IPS DF 4.7 (cell line): ENCODE measurements around the gene CELF5.
"Not testable (repeated sequence)": the region's sequence is repeated elsewhere in the genome, so short reads cannot be mapped to it uniquely, and the experiment has no call there.

Experiments used
- DNase-seq: peaks from one replicate; pipeline ENCODE4 v3.0.0-alpha.2; 2013; ENCODE audit warnings: low spot score; ENCODE audit errors: extremely low read depth

The CELF5 gene

DNA sequence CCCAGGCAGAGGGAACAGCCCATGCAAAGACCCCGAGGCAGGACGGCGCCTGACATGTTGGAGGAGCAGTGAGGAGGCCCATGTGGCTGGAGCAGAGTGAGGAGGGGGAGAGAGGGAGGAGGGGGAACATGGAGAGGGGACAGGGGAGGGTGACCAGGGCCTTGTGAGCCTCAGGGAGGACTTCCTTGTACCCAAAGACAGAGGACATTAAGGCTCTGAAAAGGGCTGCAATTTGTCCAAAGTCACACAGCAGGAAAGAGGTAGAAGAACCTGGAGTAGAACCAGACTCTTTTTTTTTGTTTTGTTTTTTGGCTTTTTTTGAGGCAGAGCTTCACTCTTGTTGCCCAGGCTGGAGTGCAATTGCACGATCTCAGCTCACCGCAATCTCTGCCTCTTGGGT is 67.2 kb downstream of the CELF5 start:
- DNase-seq = no peak

DNA sequence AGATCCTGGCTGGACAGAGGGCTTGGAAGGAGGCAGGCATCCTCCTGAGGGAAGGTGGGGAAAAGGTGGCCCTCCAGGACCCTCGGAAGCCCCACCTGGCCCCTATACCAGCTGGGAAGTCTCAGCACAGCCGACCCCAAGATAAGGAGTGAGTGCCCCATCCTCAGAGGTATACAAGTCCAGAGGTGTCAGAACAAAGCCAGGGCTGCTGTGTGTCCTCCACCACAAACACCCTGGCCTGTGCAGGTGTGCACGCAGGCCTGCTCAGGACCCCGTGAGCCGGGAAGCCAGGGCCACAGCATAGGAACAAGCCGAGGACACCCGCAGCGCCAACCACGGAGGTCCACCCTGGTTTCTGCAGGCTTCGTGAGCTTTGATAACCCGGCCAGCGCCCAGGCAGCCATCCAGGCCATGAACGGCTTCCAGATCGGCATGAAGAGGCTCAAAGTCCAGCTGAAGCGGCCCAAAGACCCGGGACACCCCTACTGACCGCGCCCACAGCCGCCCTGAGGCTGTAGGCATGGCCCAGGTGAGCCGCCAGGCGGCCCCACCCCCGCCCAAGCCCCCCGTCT is 68.6 kb downstream of the CELF5 start:
- DNase-seq = no peak

DNA sequence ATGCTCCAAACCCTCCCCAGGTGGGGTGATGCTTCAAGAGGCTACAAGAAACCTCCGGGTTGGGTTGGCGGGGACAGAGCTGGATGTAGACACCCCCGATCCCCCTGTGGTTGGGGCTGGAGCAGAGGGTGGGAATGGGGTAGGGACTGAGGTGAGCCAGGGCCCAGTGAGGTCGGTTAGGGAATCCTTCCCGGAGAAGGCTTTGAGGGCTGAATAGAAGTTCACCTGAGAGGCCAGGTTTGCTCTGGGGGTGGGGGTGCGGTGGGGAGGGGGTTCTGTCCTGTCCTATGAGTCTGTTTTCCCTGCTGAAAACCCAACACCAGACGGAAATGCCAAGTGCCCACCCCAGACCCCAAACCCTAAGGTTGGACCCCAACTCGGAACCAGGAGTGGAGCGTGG is 69.1 kb downstream of the CELF5 start:
- DNase-seq = no peak

DNA sequence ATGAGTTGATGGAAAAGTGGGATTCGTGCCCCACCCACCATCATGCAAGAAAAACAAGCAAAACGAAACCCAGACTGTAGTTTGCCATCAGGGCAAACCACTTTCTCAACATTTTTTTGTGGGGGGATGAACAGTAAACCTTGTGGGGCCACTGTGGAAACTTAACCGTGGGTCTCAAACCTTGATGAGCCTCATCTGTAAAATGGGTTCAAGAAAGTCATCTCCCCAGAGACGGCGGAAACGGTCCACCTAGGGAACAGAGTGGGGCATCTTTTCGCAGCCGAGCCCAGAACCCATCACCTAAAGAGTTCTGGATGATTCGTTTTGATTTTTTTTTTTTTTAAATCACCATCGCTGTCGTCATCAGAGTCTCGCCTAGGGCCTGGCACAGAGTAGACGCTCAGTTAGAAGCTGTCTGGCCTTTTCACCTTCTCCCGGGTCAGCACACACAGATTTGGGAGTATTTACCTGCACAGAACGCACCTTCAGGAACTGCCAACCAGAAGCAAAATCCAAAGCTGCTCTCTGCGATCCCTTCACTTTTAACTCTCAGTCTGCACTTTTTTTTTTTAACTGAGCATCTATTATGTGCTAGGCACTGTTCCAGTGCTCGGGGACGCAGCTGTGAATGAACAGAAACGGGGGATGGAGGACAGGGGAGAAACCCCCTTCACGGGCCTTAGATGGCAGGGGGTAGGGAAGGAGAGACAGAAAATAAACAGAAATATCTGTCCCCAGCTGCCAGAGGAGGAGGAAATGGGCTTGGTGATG is 69.8 kb downstream of the CELF5 start:
- DNase-seq = no peak

DNA sequence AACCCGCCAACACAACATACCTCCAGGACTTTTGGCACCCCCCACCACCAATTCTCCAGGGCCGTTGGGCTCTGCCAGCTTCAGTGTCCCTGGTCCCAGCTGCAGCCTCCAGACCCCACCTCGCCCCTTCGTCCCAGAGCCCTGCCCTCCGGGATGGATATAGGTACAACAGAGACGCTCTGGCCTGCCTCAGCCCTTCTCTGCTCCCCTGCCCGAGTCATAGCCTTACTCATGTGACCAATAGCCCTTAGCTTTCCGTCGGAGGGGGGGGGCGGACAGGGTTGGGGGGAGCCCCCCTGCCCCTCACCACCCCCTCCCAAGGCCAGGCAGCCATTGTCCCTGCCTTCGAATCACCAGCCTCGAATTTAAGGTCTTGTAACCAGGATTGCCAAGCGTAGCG is 71.1 kb downstream of the CELF5 start:
- no peak for DNase-seq

DNA sequence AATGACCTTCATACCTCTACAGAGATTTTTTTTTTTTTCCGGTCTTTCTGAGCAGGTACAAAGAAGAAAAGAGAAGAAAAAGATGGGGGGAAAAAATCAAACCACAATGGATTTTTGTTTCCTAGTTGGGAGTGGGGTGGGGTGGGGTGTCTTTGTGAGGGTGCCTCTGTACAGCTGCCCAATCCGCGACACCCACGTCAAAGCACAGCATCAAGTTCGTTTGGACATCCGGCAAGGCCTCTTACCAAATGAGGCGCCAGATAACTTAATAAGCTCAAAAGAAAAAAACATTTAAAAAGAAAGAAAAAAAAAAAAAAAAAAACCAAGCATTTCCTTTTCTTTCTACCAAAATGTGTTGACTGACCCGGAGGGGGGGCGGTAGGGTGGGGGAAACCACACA is 71.6 kb downstream of the CELF5 start:
- no peak for DNase-seq

DNA sequence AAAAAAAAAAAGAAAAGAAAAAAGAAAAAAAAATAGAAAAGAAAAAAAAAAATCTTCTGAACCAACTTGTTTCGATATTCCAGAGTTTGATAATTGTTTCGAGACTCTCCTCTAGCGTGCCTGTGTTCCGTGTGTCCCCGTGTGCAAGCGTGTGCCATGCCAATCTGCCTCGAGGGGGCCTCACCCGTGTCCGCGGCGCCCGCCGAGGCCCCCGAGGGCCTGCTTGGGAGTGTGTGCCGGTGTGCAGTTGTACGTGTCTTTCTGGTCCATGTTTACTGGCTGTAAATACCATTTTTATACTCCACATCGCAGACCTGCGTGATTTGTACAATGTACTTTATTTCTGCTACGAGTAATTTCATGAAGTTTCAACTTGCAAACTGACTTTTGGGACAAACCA is 72.0 kb downstream of the CELF5 start:
- DNase-seq = no peak

DNA sequence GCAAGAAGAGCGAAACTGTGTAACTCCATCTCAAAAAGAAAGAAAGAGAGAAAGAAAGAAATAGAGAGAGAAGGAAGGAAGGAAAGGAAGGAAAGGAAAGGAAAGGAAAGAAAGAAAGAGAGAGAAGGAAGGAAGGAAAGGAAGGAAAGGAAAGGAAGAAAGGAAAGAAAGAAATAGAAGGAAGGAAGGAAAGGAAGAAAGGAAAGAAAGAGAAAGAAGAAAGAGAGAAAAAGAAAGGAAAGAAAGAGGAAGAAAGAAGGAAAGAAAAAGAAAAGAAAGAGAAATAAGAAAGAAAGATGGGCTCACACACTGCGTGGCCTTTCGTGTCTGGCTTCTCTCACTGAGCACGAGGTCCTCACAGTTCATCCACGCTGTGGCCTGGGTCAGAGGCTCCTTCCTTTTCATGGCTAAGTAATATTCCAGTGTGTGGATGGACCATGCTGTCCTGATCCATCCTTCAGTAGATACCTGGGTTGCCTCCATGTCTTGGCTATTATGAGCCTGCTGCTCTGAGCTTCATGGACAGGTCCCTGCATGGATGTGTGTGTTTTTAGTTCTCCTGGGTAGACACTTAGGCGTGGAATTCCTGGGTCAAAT is 74.5 kb downstream of the CELF5 start:
- DNase-seq = no peak

DNA sequence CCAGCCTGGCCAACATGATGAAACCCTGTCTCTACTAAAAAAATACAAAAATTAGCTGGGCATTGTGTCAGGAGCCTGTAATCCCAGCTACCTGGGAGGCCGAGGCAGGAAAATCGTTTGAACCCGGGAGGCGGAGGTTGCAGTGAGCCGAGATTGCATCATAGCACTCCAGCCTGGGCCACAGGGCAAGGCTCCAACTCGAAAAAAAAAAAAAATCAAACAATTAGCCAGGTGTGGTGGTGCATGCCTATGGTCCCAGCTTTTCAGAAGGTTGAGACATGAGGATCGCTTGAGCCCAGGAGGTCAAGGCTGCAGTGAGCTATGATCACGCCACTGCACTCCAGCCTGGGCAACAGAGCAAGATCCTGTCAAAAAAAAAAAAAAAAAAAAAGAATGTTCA is 76.1 kb downstream of the CELF5 start:
- DNase-seq = not testable (repeated sequence)

DNA sequence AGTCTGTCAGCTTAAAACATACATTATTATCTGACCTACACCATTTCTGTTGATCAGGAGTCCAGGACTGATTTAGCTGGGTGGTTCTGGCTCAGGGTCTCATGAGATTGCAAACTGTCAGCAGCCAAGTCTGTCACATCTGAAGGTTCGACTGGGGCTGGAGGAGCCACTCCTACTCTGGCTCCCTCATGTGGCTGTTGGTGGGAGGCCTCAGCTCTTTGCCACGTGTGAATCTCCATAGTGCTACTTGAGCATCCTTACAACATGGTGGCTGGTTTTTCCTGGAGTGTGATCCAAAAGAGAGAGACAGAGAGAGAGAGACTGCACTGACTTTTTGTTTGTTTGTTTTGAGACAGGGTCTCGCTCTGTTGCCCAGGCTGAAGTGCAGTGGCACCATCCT is 78.3 kb downstream of the CELF5 start:
- DNase-seq = no peak

DNA sequence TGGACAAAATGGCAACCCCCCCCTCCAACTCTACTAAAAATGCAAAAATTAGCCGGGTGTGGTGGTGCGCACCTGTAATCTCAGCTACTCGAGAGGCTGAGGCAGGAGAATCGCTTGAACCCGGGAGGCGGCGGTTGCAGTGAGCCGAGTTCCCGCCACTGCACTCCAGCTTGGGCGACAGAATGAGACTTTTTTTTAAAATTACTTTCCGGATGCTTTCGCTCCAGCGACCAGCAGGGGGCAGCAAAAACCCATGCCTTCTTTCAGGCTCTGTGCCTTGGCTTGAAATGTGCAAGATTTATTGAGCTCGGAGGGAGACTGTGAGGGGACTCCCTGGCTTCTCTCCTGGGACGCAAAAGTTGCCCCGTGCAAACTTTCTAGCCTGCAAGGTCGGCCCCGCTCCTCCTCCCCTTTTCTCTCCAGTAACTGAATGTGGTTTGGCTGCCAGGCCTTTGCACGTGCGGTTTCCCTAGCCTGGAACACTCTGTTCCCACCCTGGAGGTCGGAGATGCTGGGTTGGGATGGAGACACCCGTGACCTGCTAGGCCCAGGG is 80.5 kb downstream of the CELF5 start:
- no peak for DNase-seq

DNA sequence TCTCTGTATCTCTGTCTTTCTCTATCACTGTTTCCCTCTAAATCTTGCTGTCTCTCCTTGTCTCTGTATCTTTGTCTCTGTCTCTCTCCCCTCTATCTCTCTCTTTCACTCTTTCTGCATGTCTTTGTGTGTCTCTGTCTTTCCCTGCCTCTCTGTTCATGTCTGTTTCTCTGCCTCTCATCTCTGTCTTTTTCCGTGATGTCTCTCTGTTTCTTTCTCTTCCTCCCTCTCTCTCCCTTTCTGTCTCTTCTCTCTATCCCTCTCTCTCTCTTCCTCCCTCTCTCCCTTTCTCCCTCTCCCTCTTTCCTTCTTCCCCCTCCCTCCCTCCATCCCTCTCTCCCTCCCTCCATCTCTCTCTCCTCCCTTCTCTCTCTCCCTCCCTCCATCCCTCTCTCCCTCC is 85.3 kb downstream of the CELF5 start:
- no peak for DNase-seq

DNA sequence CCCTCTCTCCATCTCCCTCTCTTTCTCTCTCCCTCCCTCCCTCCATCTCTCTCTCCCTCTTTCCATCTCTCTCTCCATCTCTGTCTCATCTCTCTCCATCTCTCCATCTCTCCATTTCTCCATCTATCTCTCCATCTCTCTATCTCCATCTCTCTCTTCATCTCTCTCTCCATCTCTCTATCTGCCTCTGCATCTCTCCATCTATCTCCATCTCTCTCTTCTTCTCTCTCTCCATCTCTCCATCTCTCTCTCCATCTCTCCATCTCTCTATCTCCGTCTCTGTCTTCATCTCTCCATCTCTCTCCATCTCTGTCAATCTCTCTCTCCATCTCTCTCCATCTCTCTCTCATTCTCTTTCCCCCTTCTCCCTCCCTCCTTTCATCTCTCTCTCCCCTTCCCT is 85.8 kb downstream of the CELF5 start:
- no peak for DNase-seq

DNA sequence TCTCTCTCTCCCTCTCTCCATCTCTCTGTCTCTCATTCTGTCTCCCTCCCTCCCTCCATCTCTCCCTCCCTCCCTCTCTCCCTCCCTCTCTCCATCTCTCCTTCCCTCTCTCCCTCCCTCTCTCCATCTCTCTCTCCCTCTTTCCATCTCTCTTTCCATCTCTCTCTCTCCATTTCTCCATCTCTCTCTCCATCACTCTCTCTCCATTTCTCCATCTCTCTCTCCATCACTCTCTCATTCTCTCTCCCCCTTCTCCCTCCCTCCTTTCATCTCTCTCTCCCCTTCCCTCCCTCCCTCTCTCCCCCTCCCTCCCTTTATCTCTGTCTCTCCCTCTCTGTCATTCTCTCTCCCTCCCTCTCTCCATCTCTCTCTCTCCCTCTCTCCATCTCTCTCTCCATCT is 86.2 kb downstream of the CELF5 start:
- no peak for DNase-seq

DNA sequence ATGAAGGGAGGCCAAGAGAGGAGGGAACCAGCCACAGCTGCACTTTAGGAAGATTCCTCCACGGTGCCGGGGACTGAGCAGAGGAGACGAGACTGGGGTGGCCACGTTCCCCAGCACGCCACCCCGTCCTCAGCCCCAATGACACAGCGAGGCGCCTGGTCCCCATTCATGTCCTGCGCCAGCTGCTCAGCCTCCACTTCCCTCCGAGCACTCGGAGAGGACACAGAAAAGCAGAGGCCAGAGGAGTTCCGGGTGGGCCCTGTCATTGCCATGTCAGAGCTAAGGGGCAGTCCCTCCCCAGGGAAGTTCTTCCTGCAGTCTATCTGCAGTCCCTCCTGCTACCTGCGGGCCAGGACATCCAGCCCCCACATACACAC is 88.7 kb downstream of the CELF5 start:
- DNase-seq = no peak

DNA sequence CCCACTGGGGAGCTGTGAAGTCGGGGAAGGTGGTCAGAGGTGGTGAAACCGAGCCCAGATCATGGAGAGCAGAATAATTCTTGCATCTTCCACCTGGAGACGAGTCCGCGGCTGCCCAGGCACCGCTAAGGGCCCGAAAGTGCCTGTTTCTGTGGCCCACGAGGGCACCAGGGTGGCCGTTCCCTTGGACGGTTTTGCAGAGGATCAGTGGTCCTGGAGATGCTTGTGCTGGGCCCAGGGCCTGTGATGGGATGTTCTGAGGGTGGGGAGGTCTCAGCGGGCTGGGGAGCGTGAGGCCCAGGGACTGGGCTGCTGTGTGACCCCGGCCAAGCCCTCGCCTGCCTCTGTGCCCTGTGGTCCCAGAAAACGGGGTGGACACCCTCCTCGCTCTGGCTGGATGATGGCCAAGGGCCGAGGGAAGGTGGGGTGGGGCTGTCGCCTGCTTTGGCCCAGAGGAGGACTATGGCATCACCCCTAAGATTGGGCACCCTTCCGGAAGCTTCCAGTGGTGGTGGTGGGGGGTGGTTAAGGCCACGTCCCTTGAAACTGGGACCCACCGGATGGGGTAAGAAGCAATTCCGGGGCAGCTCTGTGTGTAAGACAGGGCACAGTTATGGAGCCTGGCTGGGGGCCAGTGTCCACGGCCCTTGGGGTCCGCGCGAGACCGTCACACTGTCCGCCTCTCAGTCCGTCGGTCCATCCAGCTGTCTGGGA is 90.7 kb downstream of the CELF5 start:
- no peak for DNase-seq

DNA sequence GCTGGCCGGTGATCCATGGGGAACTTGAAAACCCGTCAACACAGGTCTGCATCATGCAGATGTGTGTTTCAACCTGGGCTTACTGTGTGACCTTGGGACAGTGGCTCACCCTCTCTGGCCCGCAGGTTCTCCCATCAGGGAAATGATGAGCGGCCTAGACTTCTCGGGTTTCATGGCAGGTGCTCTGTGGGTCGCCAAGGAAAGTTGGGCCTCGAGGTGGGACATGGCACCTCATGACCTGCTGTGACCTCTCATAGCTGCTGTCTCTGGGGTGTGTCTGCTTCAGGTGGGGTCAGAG is 91.2 kb downstream of the CELF5 start:
- no peak for DNase-seq

DNA sequence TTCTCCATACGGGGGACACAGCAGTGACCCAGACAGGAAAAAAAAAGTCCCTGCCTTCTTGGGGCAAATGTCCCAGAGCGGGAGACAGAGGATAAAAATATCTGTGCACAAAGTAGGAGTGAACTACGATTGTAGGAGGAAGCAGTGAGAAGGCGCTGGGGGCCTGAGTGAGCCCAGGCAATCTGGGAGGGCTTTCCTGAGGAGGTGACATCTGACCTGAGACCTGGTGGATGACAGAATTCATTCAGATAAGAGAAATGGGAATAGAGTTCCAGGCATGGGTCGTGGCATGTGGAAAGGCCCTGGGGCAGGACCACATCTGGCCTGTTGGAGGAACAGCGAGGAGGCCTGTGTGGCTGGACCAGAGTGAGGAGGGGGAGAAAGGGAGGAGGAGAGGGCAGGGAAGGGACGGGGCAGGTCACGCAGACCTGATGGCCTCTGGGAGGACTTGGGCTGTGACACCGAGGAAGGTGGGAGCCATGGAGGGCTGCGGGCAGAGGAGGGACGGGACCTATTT is 91.7 kb downstream of the CELF5 start:
- no peak for DNase-seq

DNA sequence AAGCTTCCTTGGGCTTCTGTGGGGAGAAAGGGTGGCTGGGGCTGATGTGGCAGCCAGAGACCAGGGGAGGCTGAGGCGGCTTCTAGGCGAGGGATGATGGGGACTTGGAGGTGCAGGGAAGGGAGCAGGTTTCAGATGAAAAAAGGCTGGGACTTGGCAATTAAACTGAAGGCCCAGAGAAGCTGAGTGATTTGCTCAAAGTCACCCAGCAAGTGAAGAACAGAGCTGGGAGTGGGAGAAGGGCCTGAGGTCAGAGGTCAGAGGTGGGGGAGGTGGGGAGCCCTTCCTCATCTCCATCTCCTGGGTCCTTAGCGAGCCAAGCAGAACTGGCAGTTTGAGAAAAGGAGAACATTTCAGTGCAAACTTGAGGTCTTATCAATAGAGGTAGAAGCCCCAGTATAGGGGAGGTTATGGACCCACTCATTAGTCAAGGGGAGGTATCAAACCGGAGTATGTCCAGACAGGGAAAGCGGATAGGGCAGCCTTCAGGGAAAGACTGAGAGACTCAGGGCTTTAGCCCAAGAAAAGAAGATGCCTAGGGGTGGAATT is 92.3 kb downstream of the CELF5 start:
- DNase-seq = no peak

DNA sequence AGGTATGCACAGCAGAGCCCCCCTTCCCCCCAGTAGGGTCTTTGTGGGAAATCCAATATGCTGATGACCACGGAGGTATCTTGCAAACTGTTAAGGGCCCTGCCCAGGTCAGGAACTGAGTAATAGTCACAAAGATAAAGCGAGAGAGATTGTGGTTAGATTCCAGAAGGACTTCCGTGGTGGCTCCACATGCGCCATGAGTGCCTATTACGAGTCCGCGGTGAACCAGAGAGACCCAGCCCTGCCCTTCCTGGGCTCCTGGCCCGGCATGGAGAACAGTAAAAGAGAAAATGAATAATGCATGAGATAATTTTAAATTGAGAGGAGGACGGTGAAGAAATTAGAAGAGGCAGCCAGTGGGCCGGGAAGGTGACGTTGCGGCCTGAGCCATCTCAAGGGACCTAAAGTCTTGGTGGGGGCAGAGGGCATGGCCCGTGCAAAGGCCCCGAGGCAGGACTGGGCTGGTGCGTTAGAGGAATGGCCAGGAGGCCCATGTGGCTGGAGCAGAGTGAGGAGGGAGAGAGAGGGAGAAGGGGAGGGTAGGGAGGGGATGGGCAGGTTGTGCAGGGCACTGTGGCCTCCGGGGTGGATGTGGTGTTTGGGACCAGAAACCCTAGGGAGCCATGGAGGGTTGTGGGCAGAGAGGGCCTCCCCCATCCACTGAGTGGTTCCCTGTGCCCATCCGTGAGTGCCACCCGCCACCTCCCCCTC is 95.3 kb downstream of the CELF5 start:
- no peak for DNase-seq

DNA sequence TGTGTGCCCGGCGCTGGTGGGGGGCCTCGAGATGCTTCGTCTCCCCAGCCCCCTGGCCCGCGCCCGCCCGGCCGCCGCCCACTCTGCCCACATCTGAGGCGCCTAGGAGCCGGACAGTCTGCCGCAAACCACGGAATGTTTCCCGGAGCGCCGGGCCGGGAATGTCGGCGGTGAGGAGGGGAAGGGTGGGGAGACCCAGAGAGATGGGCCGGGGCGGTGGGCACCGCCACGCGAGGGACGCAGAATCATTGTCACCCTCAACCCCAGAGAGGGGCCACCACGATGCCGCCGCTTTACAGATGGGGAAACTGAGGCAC is 95.9 kb downstream of the CELF5 start:
- no peak for DNase-seq
